Tibial nerve (tissue), 4 donors: ENCODE results near the gene CACNA1E. TPM values are rescaled to one million over a fixed set of nuclear protein-coding genes. Genes with fewer than 3 reads are reported as not detected.

Experiments
- DNase-seq, 2 donors: peaks; one replicate each; pipeline ENCODE4 v3.0.0-alpha.2; 2019; ENCODE audit warnings: low spot score in 2 of 2
- H3K27ac ChIP-seq, 4 donors: fragments of 200-600 bp; sonication (generic) in 3 of 4; one replicate each; pipeline ENCODE4 v1.5.1; 2017 to 2019; ENCODE audit warnings: mild to moderate bottlenecking in 1 of 4
- H3K27me3 ChIP-seq, 2 donors: fragments of 200-600 bp; sonication (generic) in 1 of 2; one replicate each; pipeline versions ENCODE4 v1.5.1 to v1.6.0; 2017 to 2019
- H3K36me3 ChIP-seq, 3 donors: fragments of 200-600 bp; sonication (generic); one replicate each; pipeline ENCODE4 v1.5.1; 2018 to 2019
- H3K4me1 ChIP-seq, 4 donors: fragments of 200-600 bp; sonication (generic) in 3 of 4; one replicate each; pipeline ENCODE4 v1.5.1; 2017 to 2019
- H3K4me3 ChIP-seq, 4 donors: fragments of 200-600 bp; sonication (generic) in 3 of 4; one replicate each; pipeline ENCODE4 v1.5.1; 2017 to 2019; ENCODE audit warnings: mild to moderate bottlenecking in 1 of 4, moderate library complexity in 1 of 4
- H3K9me3 ChIP-seq, 4 donors: fragments of 200-600 bp; sonication (generic) in 3 of 4; one replicate each; pipeline ENCODE4 v1.5.1; 2017 to 2019
- CTCF ChIP-seq, 5 experiments: fragments of 200-600 bp in 3 of 5; fragments of 450-650 bp in 2 of 5; sonication (generic) in 3 of 5; IDR thresholded peaks; one replicate each; pipeline ENCODE4 v1.5.1; 2016 to 2019; ENCODE audit warnings: antibody characterized with exemption in 5 of 5, mild to moderate bottlenecking in 3 of 5, moderate library complexity in 2 of 5
- EP300 ChIP-seq, 2 donors: sonication (generic); formaldehyde crosslinking; IDR thresholded peaks; one replicate each; pipeline ENCODE4 v1.6.1; 2017; ENCODE audit warnings: antibody characterized with exemption in 2 of 2, mild to moderate bottlenecking in 1 of 2
- POLR2A ChIP-seq, 2 donors: fragments of 450-650 bp; IDR thresholded peaks; one replicate each; pipeline ENCODE4 v1.6.1; 2017; ENCODE audit warnings: antibody characterized with exemption in 2 of 2, mild to moderate bottlenecking in 2 of 2, moderate library complexity in 2 of 2
- WGBS, 2 donors: methylation state at CpG; one replicate each; pipeline ENCODE4 v1.1.5; 2018; 5-methylcytosine and 5-hydroxymethylcytosine counted together
- total RNA-seq, 4 donors: library from RNA; depleted of rRNA; stranded (reverse); fragments of >200 nt; gene quantifications; one replicate each; pipeline ENCODE4 v1.1.0, GENCODE V29; 2016

Gene CACNA1E
- total RNA-seq, 4 donors from 2014 or later, result not detected

- no peaks in the 10 kb centered on the region for H3K4me1 ChIP-seq
- 69 to 71% methylated on average over 4 to 5 of the region's 5 CpGs for WGBS, 2 donors
- TF ChIP-seq POLR2A (IDR thresholded peaks at IDR 0.05) (no peak), CTCF (IDR thresholded peaks at IDR 0.05) (no peak), EP300 (IDR thresholded peaks at IDR 0.05) (no peak)
- no peaks in the 10 kb centered on the region for H3K9me3 ChIP-seq
- H3K36me3 ChIP-seq, result no peaks in the 10 kb centered on the region
- no peak for DNase-seq
- H3K4me3 ChIP-seq, result no peak overlapping the region
- no peak overlapping the region for H3K27ac ChIP-seq
- no peaks in the 10 kb centered on the region for H3K27me3 ChIP-seq
These were observed 282.2 kb downstream of the CACNA1E start for GRCh38 chr1:181765451-181766026.

GRCh38 chr1:181767001-181767708 lies 283.8 kb downstream of the CACNA1E start:
- H3K4me3 ChIP-seq, result no peak overlapping the region
- TF ChIP-seq EP300 (IDR thresholded peaks at IDR 0.05), result no peak
- TF ChIP-seq POLR2A (IDR thresholded peaks at IDR 0.05), result no peak
- TF ChIP-seq CTCF (IDR thresholded peaks at IDR 0.05), result no peak
- WGBS, 2 donors, result 70 to 90% methylated on average over 2 of the region's 2 CpGs
- no peak for DNase-seq
- no peaks in the 10 kb centered on the region for H3K36me3 ChIP-seq
- no peaks in the 10 kb centered on the region for H3K4me1 ChIP-seq
- no peaks in the 10 kb centered on the region for H3K9me3 ChIP-seq
- H3K27ac ChIP-seq, result no peak overlapping the region
- no peaks in the 10 kb centered on the region for H3K27me3 ChIP-seq

- H3K27ac ChIP-seq, result no peak overlapping the region
- H3K36me3 ChIP-seq, result no peaks in the 10 kb centered on the region
- no peak overlapping the region for H3K4me3 ChIP-seq
- WGBS, 2 donors, result 64 to 66% methylated on average over 3 of the region's 3 CpGs
- H3K9me3 ChIP-seq, result no peaks in the 10 kb centered on the region
- no peaks in the 10 kb centered on the region for H3K27me3 ChIP-seq
- no peak for DNase-seq
- TF ChIP-seq EP300 (IDR thresholded peaks at IDR 0.05) (no peak), CTCF (IDR thresholded peaks at IDR 0.05) (no peak), POLR2A (IDR thresholded peaks at IDR 0.05) (no peak)
- H3K4me1 ChIP-seq, result no peaks in the 10 kb centered on the region
These were observed 285.1 kb downstream of the CACNA1E start for GRCh38 chr1:181768211-181768929.

GRCh38 chr1:181768930-181769280 lies 285.6 kb downstream of the CACNA1E start:
- TF ChIP-seq POLR2A (IDR thresholded peaks at IDR 0.05), result no peak
- no peak for TF ChIP-seq CTCF (IDR thresholded peaks at IDR 0.05)
- no peak for TF ChIP-seq EP300 (IDR thresholded peaks at IDR 0.05)
- no peaks in the 10 kb centered on the region for H3K36me3 ChIP-seq
- no peaks in the 10 kb centered on the region for H3K27me3 ChIP-seq
- 87% methylated on average over 4 of the region's 4 CpGs for WGBS, 2 donors
- H3K4me3 ChIP-seq, result no peak overlapping the region
- H3K9me3 ChIP-seq, result no peaks in the 10 kb centered on the region
- no peak for DNase-seq
- H3K27ac ChIP-seq, result no peak overlapping the region
- H3K4me1 ChIP-seq, result no peaks in the 10 kb centered on the region

GRCh38 chr1:181769846-181770245 lies 286.5 kb downstream of the CACNA1E start:
- H3K36me3 ChIP-seq, result no peaks in the 10 kb centered on the region
- H3K9me3 ChIP-seq, result no peaks in the 10 kb centered on the region
- H3K27ac ChIP-seq, result no peak overlapping the region
- no peak for TF ChIP-seq CTCF (IDR thresholded peaks at IDR 0.05)
- TF ChIP-seq POLR2A (IDR thresholded peaks at IDR 0.05), result no peak
- no peak for TF ChIP-seq EP300 (IDR thresholded peaks at IDR 0.05)
- H3K4me1 ChIP-seq, result no peaks in the 10 kb centered on the region
- no peaks in the 10 kb centered on the region for H3K27me3 ChIP-seq
- H3K4me3 ChIP-seq, result no peak overlapping the region
- DNase-seq, result no peak
